Neural crest cell (in vitro differentiated cells): ENCODE results near the gene RPS6KA4. TPM values are rescaled to one million over a fixed set of nuclear protein-coding genes. Genes with fewer than 3 reads are reported as not detected.
"Not testable (repeated sequence)": the region's sequence is repeated elsewhere in the genome, so short reads cannot be mapped to it uniquely, and the experiment has no call there.

Experiments
- DNase-seq: peaks from one replicate; pipeline ENCODE4 v3.0.0; 2021; ENCODE audit warnings: low read depth, mixed read lengths, low spot score
- H3K27ac Mint-ChIP-seq: one replicate; pipeline ENCODE4 v1.8.0; 2021; ENCODE audit warnings: mild to moderate bottlenecking, mixed read lengths; ENCODE audit not compliant: unreplicated experiment
- H3K27me3 Mint-ChIP-seq: 2 replicates; pipeline ENCODE4 v1.8.0; 2021; ENCODE audit warnings: low read depth, mild to moderate bottlenecking, mixed read lengths
- H3K36me3 Mint-ChIP-seq: 2 replicates; pipeline ENCODE4 v1.8.0; 2021; ENCODE audit warnings: low read depth, mild to moderate bottlenecking, mixed read lengths
- H3K4me1 Mint-ChIP-seq: 2 replicates; pipeline ENCODE4 v1.8.0; 2021; ENCODE audit warnings: mixed read lengths
- H3K4me3 Mint-ChIP-seq: one replicate; pipeline ENCODE4 v1.8.0; 2021; ENCODE audit warnings: mild to moderate bottlenecking, mixed read lengths
- H3K9me3 Mint-ChIP-seq: 2 replicates; pipeline ENCODE4 v1.8.0; 2021; ENCODE audit warnings: mixed read lengths
- total RNA-seq: library from RNA; stranded (reverse); gene quantifications from 2 replicates; pipeline ENCODE4 v1.2.1, GENCODE V29; 2021
- TF ChIP-seq, protein P1 (sequence below): fragments of 200-600 bp; sonication (generic); conservative IDR thresholded peaks from 2 replicates; pipeline ENCODE4 v1.5.0; 2021; ENCODE audit warnings: antibody characterized with exemption, mild to moderate bottlenecking

The RPS6KA4 gene
- total RNA-seq, 1 donor from 2014 or later = 17.6 TPM

DNA sequence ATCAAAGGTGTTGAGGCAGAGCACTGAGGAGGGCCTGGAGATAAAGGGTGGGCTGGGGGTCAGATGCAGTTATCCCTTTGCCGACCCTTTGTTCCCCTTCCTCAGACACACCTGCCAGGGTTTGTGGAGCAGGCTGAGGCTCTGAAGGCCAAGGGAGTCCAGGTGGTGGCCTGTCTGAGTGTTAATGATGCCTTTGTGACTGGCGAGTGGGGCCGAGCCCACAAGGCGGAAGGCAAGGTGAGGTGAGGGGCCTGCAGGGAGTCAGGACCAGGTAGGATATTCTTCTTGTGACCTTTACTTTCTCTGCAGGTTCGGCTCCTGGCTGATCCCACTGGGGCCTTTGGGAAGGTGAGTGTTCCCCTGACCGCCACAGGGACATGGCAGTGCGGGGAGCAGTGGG lies 38.4 kb upstream of the RPS6KA4 start:
- Mint-ChIP-seq H3K27ac (no peak overlapping the region), H3K4me1 (peaks cover 36% of the 10 kb centered on the region), H3K27me3 (no peaks in the 10 kb centered on the region), H3K36me3 (peaks cover 3% of the 10 kb centered on the region), H3K9me3 (no peaks in the 10 kb centered on the region), H3K4me3 (peak overlapping the region; percentile 67)
- TF ChIP-seq, protein P1, sequence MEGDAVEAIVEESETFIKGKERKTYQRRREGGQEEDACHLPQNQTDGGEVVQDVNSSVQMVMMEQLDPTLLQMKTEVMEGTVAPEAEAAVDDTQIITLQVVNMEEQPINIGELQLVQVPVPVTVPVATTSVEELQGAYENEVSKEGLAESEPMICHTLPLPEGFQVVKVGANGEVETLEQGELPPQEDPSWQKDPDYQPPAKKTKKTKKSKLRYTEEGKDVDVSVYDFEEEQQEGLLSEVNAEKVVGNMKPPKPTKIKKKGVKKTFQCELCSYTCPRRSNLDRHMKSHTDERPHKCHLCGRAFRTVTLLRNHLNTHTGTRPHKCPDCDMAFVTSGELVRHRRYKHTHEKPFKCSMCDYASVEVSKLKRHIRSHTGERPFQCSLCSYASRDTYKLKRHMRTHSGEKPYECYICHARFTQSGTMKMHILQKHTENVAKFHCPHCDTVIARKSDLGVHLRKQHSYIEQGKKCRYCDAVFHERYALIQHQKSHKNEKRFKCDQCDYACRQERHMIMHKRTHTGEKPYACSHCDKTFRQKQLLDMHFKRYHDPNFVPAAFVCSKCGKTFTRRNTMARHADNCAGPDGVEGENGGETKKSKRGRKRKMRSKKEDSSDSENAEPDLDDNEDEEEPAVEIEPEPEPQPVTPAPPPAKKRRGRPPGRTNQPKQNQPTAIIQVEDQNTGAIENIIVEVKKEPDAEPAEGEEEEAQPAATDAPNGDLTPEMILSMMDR = no peak
- DNase-seq = no peak

GRCh38 chr11:64321026-64321425 lies 37.9 kb upstream of the RPS6KA4 start:
- Mint-ChIP-seq H3K27ac (no peak overlapping the region), H3K4me1 (peaks cover 36% of the 10 kb centered on the region)
- no peak for DNase-seq

DNA sequence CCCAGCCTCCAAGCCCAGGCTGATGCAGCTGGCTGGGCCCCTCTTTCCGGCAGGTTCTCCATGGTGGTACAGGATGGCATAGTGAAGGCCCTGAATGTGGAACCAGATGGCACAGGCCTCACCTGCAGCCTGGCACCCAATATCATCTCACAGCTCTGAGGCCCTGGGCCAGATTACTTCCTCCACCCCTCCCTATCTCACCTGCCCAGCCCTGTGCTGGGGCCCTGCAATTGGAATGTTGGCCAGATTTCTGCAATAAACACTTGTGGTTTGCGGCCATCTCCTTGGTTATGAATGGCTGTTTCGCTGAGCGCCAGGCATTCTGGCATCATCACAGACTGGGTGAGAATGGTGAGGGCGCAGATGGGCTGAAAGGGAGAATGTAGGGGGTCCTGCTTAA lies 37.4 kb upstream of the RPS6KA4 start:
- Mint-ChIP-seq H3K36me3 (peaks cover 3% of the 10 kb centered on the region), H3K4me3 (peak overlapping the region; percentile 67), H3K27ac (no peak overlapping the region), H3K4me1 (peaks cover 33% of the 10 kb centered on the region), H3K27me3 (no peaks in the 10 kb centered on the region), H3K9me3 (no peaks in the 10 kb centered on the region)
- no peak for DNase-seq
- TF ChIP-seq, protein P1 = no peak

More at GRCh38 chr11:64321026-64321425, 37.9 kb upstream of the RPS6KA4 start:
- Mint-ChIP-seq H3K27me3 (no peaks in the 10 kb centered on the region), H3K4me3 (peak overlapping the region; percentile 67), H3K36me3 (peaks cover 3% of the 10 kb centered on the region), H3K9me3 (no peaks in the 10 kb centered on the region)
- TF ChIP-seq, protein P1 = no peak

DNA sequence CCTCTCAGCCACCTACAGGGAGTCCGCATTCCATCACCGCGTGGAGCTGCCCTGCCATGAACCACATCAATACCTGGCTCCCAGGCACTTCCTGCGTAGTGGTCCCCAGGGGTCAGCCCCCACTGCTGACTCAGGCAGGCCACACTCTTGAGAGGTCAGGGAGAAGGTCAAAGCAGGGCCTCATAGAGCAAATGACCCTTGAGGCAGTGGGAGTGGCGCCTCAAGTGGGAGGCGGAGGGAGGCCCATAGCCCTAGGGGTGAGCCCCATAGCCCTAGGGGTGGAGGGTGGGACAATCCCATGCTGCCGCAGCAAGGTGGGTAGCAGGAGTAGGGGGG lies 36.1 kb upstream of the RPS6KA4 start:
- H3K36me3 Mint-ChIP-seq = peaks cover 3% of the 10 kb centered on the region

DNA sequence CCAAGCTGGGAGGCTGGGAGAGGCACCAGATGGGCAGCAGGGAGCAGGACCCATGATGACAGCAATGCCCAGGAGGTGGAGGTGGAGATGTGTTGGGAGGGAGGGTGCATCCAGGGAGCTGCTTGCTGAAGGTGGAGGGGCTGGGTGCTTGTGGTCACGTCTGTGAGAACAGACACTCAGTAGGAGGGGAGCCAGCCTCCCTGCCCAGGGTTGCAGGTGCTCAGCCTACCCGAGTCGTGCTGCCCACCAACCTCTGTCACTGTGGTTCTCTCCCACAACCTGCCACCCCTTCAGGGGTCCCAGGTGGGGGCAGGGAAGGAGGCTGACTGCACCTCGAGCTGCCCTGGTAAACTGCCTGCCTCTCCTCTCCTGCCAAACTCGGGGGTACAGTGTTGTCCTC lies 35.6 kb upstream of the RPS6KA4 start:
- H3K36me3 Mint-ChIP-seq = peaks cover 3% of the 10 kb centered on the region
- no peaks in the 10 kb centered on the region for H3K27me3 Mint-ChIP-seq
- peaks cover 17% of the 10 kb centered on the region for H3K4me1 Mint-ChIP-seq
- TF ChIP-seq, protein P1 = no peak
- no peak overlapping the region for H3K27ac Mint-ChIP-seq
- no peak for DNase-seq
- no peaks in the 10 kb centered on the region for H3K9me3 Mint-ChIP-seq
- H3K4me3 Mint-ChIP-seq = peak overlapping the region; percentile 73

More for the DNA sequence above, 36.1 kb upstream of the RPS6KA4 start:
- Mint-ChIP-seq H3K4me3 (no peak overlapping the region), H3K4me1 (peaks cover 21% of the 10 kb centered on the region), H3K9me3 (no peaks in the 10 kb centered on the region), H3K27ac (no peak overlapping the region), H3K27me3 (no peaks in the 10 kb centered on the region)
- DNase-seq = no peak
- TF ChIP-seq, protein P1 = no peak

GRCh38 chr11:64323984-64324383 lies 35.0 kb upstream of the RPS6KA4 start:
- not testable (repeated sequence) for H3K9me3 Mint-ChIP-seq, H3K27me3 Mint-ChIP-seq, H3K36me3 Mint-ChIP-seq, H3K27ac Mint-ChIP-seq, DNase-seq
- peaks cover 15% of the 10 kb centered on the region for H3K4me1 Mint-ChIP-seq
- H3K4me3 Mint-ChIP-seq = peak overlapping the region; percentile 73
